DMS79 (cell line): ENCODE measurements around the gene SKAP1.
"Not testable (repeated sequence)": the region's sequence is repeated elsewhere in the genome, so short reads cannot be mapped to it uniquely, and the experiment has no call there.

Source experiments
- DNase-seq: peaks from one replicate; lab custom pipeline; 2025; lab: John Stamatoyannopoulos, UW

SKAP1 gene

GRCh38 chr17:48285614-48286013, 144.4 kb downstream of the SKAP1 start:
- no peak for DNase-seq

- no peak for DNase-seq
Observed at GRCh38 chr17:48283907-48284306, 146.1 kb downstream of the SKAP1 start.

GRCh38 chr17:48283411-48283810, 146.6 kb downstream of the SKAP1 start:
- no peak for DNase-seq

GRCh38 chr17:48282303-48282702, 147.7 kb downstream of the SKAP1 start:
- no peak for DNase-seq

GRCh38 chr17:48278760-48279491, 151.1 kb downstream of the SKAP1 start:
- no peak for DNase-seq

- DNase-seq: no peak
Observed at GRCh38 chr17:48276776-48277175, 153.2 kb downstream of the SKAP1 start.

GRCh38 chr17:48270899-48271298, 159.1 kb downstream of the SKAP1 start:
- DNase-seq: no peak

- no peak for DNase-seq
Observed at GRCh38 chr17:48269209-48269608, 160.8 kb downstream of the SKAP1 start.

- DNase-seq: no peak
Observed at GRCh38 chr17:48263731-48264035, 166.3 kb downstream of the SKAP1 start.

- DNase-seq: no peak
Observed at GRCh38 chr17:48262982-48263730, 166.9 kb downstream of the SKAP1 start.

- DNase-seq: no peak
Observed at GRCh38 chr17:48261297-48261880, 168.6 kb downstream of the SKAP1 start.

- DNase-seq: no peak
Observed at GRCh38 chr17:48259694-48260291, 170.2 kb downstream of the SKAP1 start.

GRCh38 chr17:48258331-48258730, 171.7 kb downstream of the SKAP1 start:
- no peak for DNase-seq

GRCh38 chr17:48255759-48256158, 174.3 kb downstream of the SKAP1 start:
- DNase-seq: no peak

- DNase-seq: no peak
Observed at GRCh38 chr17:48254896-48255295, 175.1 kb downstream of the SKAP1 start.

- DNase-seq: no peak
Observed at GRCh38 chr17:48253975-48254374, 176.0 kb downstream of the SKAP1 start.

GRCh38 chr17:48251950-48252349, 178.1 kb downstream of the SKAP1 start:
- DNase-seq: no peak

- no peak for DNase-seq
Observed at GRCh38 chr17:48250949-48251348, 179.1 kb downstream of the SKAP1 start.

GRCh38 chr17:48250059-48250458, 180.0 kb downstream of the SKAP1 start:
- not testable (repeated sequence) for DNase-seq

GRCh38 chr17:48247603-48248002, 182.4 kb downstream of the SKAP1 start:
- no peak for DNase-seq

- DNase-seq: no peak
Observed at GRCh38 chr17:48247038-48247437, 183.0 kb downstream of the SKAP1 start.

GRCh38 chr17:48246612-48247011, 183.4 kb downstream of the SKAP1 start:
- DNase-seq: no peak

- DNase-seq: not testable (repeated sequence)
Observed at GRCh38 chr17:48245465-48246033, 184.5 kb downstream of the SKAP1 start.
